ENCODE measurements around the gene CFTR. TPM values are rescaled to one million over a fixed set of nuclear protein-coding genes. Genes with fewer than 3 reads are reported as not detected.

The CFTR gene
- total RNA-seq, 1 experiment from 2014 or later: 1.2 TPM

- H2AFZ ChIP-seq (ENCODE audit: low read length): no peak overlapping the region
- H3K9ac ChIP-seq (ENCODE audit: extremely low read depth, insufficient read length, low read length): no peak overlapping the region
- Mint-ChIP-seq H3K27me3 (ENCODE audit: low read depth) (peaks cover 2% of the 10 kb centered on the region; the same call in 1 of the 2 replicates), H3K36me3 (ENCODE audit: insufficient read depth in 1 of 3, low read depth in 3 of 3) (no peaks in the 10 kb centered on the region), H3K4me1 (peaks cover 25 to 27% of the 10 kb centered on the region in 2 experiments), H3K9me3 (no peaks in the 10 kb centered on the region), H3K27ac (no peak overlapping the region), H3K4me3 (no peak overlapping the region)
- H2BK5ac ChIP-seq (ENCODE audit: insufficient read length, low read length): no peak overlapping the region
- no peak overlapping the region for H4K91ac ChIP-seq (ENCODE audit: insufficient read length, low read depth, low read length)
- no peak overlapping the region for H2BK120ac ChIP-seq (ENCODE audit: low read depth, low read length, poor library complexity, severe bottlenecking)
- H3K4me1 ChIP-seq (ENCODE audit: insufficient read depth, low read length): no peaks in the 10 kb centered on the region
- H4K20me1 ChIP-seq (ENCODE audit: control insufficient read depth, insufficient read depth, insufficient read length): no peaks in the 10 kb centered on the region
- H2BK15ac ChIP-seq (ENCODE audit: low read depth, low read length): no peak overlapping the region
- H3K27me3 ChIP-seq (ENCODE audit: insufficient read depth, low read length): no peaks in the 10 kb centered on the region
- no peaks in the 10 kb centered on the region for H3K79me1 ChIP-seq (ENCODE audit: insufficient read depth, low read depth, low read length, poor library complexity, severe bottlenecking)
- no peak overlapping the region for H2BK12ac ChIP-seq (ENCODE audit: insufficient read length, low read depth, low read length)
- no peak overlapping the region for H3T11ph ChIP-seq (ENCODE audit: low read length)
- H3K9me3 ChIP-seq (ENCODE audit: control insufficient read depth, low read depth, low read length): no peaks in the 10 kb centered on the region
- no peak overlapping the region for H3K4me2 ChIP-seq (ENCODE audit: insufficient read depth, insufficient read length, low read length)
- no peak overlapping the region for H3K56ac ChIP-seq (ENCODE audit: insufficient read length, low read depth, low read length)
- H4K8ac ChIP-seq (replicated peaks; ENCODE audit: insufficient read length, low read depth, low read length): no peak overlapping the region
- no peak overlapping the region for H2AK5ac ChIP-seq (ENCODE audit: insufficient read length, low read length)
- H3K23me2 ChIP-seq (ENCODE audit: insufficient read length, low read depth, low read length, poor library complexity, severe bottlenecking): no peaks in the 10 kb centered on the region
- no peak overlapping the region for H3K18ac ChIP-seq (ENCODE audit: insufficient read length, low read depth, low read length)
- H3K23ac ChIP-seq (ENCODE audit: insufficient read length, low read depth, low read length): no peak overlapping the region
- TF ChIP-seq, protein P1, sequence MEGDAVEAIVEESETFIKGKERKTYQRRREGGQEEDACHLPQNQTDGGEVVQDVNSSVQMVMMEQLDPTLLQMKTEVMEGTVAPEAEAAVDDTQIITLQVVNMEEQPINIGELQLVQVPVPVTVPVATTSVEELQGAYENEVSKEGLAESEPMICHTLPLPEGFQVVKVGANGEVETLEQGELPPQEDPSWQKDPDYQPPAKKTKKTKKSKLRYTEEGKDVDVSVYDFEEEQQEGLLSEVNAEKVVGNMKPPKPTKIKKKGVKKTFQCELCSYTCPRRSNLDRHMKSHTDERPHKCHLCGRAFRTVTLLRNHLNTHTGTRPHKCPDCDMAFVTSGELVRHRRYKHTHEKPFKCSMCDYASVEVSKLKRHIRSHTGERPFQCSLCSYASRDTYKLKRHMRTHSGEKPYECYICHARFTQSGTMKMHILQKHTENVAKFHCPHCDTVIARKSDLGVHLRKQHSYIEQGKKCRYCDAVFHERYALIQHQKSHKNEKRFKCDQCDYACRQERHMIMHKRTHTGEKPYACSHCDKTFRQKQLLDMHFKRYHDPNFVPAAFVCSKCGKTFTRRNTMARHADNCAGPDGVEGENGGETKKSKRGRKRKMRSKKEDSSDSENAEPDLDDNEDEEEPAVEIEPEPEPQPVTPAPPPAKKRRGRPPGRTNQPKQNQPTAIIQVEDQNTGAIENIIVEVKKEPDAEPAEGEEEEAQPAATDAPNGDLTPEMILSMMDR (conservative IDR thresholded peaks at IDR 0.05): no peak
- no peak overlapping the region for H3K14ac ChIP-seq (ENCODE audit: insufficient read depth, low read length)
- no CpG with 5 or more reads among the region's 1 CpG for WGBS (ENCODE audit: extremely low coverage, insufficient read length, low lambda C conversion rate)
- DNase-seq: no peak
- H3K27ac ChIP-seq (ENCODE audit: insufficient read length, low read depth, low read length): no peak overlapping the region
- no peak overlapping the region for H4K5ac ChIP-seq (ENCODE audit: insufficient read length, low read depth, low read length)
- H2BK20ac ChIP-seq (ENCODE audit: low read depth, low read length, poor library complexity, severe bottlenecking): no peak overlapping the region
- no peak overlapping the region for H3K4ac ChIP-seq (ENCODE audit: low read depth, low read length)
- no peaks in the 10 kb centered on the region for H3K79me2 ChIP-seq (ENCODE audit: insufficient read depth, low read length)
Observed at GRCh38 chr7:117489911-117490310, 10.1 kb downstream of the CFTR start.
